ENCODE results near the gene CRYGD.
"Not testable (repeated sequence)": the region's sequence is repeated elsewhere in the genome, so short reads cannot be mapped to it uniquely, and the experiment has no call there.

Gene CRYGD

GRCh38 chr2:208142240-208142924, 18.1 kb upstream of the CRYGD start:
- peak; percentile 49 for DNase-seq (ENCODE audit: low read depth)

GRCh38 chr2:208139447-208139846, 15.1 kb upstream of the CRYGD start:
- no peak overlapping the region for H3K4me3 ChIP-seq (ENCODE audit: low read length)
- no peak for DNase-seq (ENCODE audit: low read depth)
- no peak for TF ChIP-seq CTCF (IDR thresholded peaks at IDR 0.05; ENCODE audit: insufficient read depth, low read depth, low read length, missing control alignments)

More at GRCh38 chr2:208142240-208142924, 18.1 kb upstream of the CRYGD start:
- TF ChIP-seq CTCF (IDR thresholded peaks at IDR 0.05; ENCODE audit: insufficient read depth, low read depth, low read length, missing control alignments) = no peak
- H3K4me3 ChIP-seq (ENCODE audit: low read length) = no peak overlapping the region

GRCh38 chr2:208138334-208138733, 14.0 kb upstream of the CRYGD start:
- peak; percentile 38 for DNase-seq (ENCODE audit: low read depth)
- H3K4me3 ChIP-seq (ENCODE audit: low read length) = not testable (repeated sequence)

GRCh38 chr2:208136716-208137094, 12.4 kb upstream of the CRYGD start:
- no peak overlapping the region for H3K4me3 ChIP-seq (ENCODE audit: low read length)
- no peak for DNase-seq (ENCODE audit: low read depth)
- TF ChIP-seq CTCF (IDR thresholded peaks at IDR 0.05; ENCODE audit: insufficient read depth, low read depth, low read length, missing control alignments) = no peak

GRCh38 chr2:208135794-208136715, 11.7 kb upstream of the CRYGD start:
- H3K4me3 ChIP-seq (ENCODE audit: low read length) = no peak overlapping the region
- no peak for TF ChIP-seq CTCF (IDR thresholded peaks at IDR 0.05; ENCODE audit: insufficient read depth, low read depth, low read length, missing control alignments)
- no peak for DNase-seq (ENCODE audit: low read depth)

GRCh38 chr2:208134928-208135586, 10.7 kb upstream of the CRYGD start:
- TF ChIP-seq CTCF (IDR thresholded peaks at IDR 0.05; ENCODE audit: insufficient read depth, low read depth, low read length, missing control alignments) = no peak
- no peak overlapping the region for H3K4me3 ChIP-seq (ENCODE audit: low read length)
- no peak for DNase-seq (ENCODE audit: low read depth)

- H3K4me3 ChIP-seq (ENCODE audit: low read length) = no peak overlapping the region
- TF ChIP-seq CTCF (IDR thresholded peaks at IDR 0.05; ENCODE audit: insufficient read depth, low read depth, low read length, missing control alignments) = no peak
- no peak for DNase-seq (ENCODE audit: low read depth)
Measured at GRCh38 chr2:208130712-208131110, 6.4 kb upstream of the CRYGD start.
